Stimulated activated CD8-positive, alpha-beta memory T cell treated with anti-CD3 and anti-CD28 coated beads, Interleukin-7, amount 100 ng/mL, for 48 hours (primary cell): ENCODE results near the gene C1orf198.

Experiments used
- DNase-seq, 2 donors: peaks; one replicate each; pipeline ENCODE4 v3.0.0-alpha.2; 2020; ENCODE audit warnings: low read depth in 1 of 2; ENCODE audit errors: extremely low read depth in 1 of 2

Gene C1orf198

GRCh38 chr1:230814949-230815692 is 53.2 kb downstream of the C1orf198 start:
- no peak for DNase-seq

- no peak for DNase-seq
Measured at GRCh38 chr1:230812568-230812967, 55.8 kb downstream of the C1orf198 start.

- DNase-seq: no peak
Measured at GRCh38 chr1:230809256-230809990, 58.9 kb downstream of the C1orf198 start.

GRCh38 chr1:230808281-230808872 is 59.9 kb downstream of the C1orf198 start:
- DNase-seq: no peak

- no peak for DNase-seq
Measured at GRCh38 chr1:230807561-230808280, 60.6 kb downstream of the C1orf198 start.

- no peak for DNase-seq
Measured at GRCh38 chr1:230807029-230807428, 61.3 kb downstream of the C1orf198 start.

GRCh38 chr1:230806552-230806951 is 61.8 kb downstream of the C1orf198 start:
- DNase-seq: no peak

- DNase-seq: no peak
Measured at GRCh38 chr1:230804396-230804795, 63.9 kb downstream of the C1orf198 start.

GRCh38 chr1:230800891-230801840 is 67.2 kb downstream of the C1orf198 start:
- DNase-seq: no peak

- no peak for DNase-seq
Measured at GRCh38 chr1:230798491-230798890, 69.8 kb downstream of the C1orf198 start.

- no peak for DNase-seq
Measured at GRCh38 chr1:230797942-230798365, 70.4 kb downstream of the C1orf198 start.

- DNase-seq: no peak
Measured at GRCh38 chr1:230797376-230797920, 70.9 kb downstream of the C1orf198 start.

- no peak for DNase-seq
Measured at GRCh38 chr1:230796626-230797025, 71.7 kb downstream of the C1orf198 start.

GRCh38 chr1:230794871-230795605 is 73.3 kb downstream of the C1orf198 start:
- no peak for DNase-seq

GRCh38 chr1:230794431-230794830 is 73.9 kb downstream of the C1orf198 start:
- DNase-seq: no peak

GRCh38 chr1:230793463-230793745 is 74.9 kb downstream of the C1orf198 start:
- no peak for DNase-seq

- no peak for DNase-seq
Measured at GRCh38 chr1:230792691-230793462, 75.4 kb downstream of the C1orf198 start.

GRCh38 chr1:230791986-230792564 is 76.2 kb downstream of the C1orf198 start:
- DNase-seq: no peak
